Tibial artery (tissue), 4 donors: ENCODE measurements around the gene TADA3.
A peak's percentile ranks its signal among the peaks of the same experiment; 100 is the strongest.

Experiments
- DNase-seq, 2 donors: peaks; one replicate each; pipeline ENCODE4 v3.0.0-alpha.2; 2019
- H3K27ac ChIP-seq, 2 donors: fragments of 200-600 bp; sonication (generic) in 1 of 2; 1 replicate in 1 of 2; 2 replicates in 1 of 2; pipeline ENCODE4 v1.5.1; 2018 to 2019; ENCODE audit warnings: mild to moderate bottlenecking in 1 of 2
- H3K27me3 ChIP-seq, 2 donors: fragments of 200-600 bp; sonication (generic) in 1 of 2; one replicate each; pipeline versions ENCODE4 v1.5.1 to v1.6.0; 2016 to 2019
- H3K36me3 ChIP-seq, 3 donors: fragments of 200-600 bp; sonication (generic) in 2 of 3; one replicate each; pipeline ENCODE4 v1.5.1; 2016 to 2019; ENCODE audit warnings: mild to moderate bottlenecking in 2 of 3
- H3K4me1 ChIP-seq, 4 donors: fragments of 200-600 bp; sonication (generic) in 2 of 4; 1 replicate in 3 of 4; 2 replicates in 1 of 4; pipeline ENCODE4 v1.5.1; 2016 to 2019
- H3K4me3 ChIP-seq, 2 donors: fragments of 200-600 bp; sonication (generic) in 1 of 2; 1 replicate in 1 of 2; 2 replicates in 1 of 2; pipeline ENCODE4 v1.5.1; 2018 to 2019; ENCODE audit warnings: mild to moderate bottlenecking in 2 of 2
- H3K9me3 ChIP-seq, 3 donors: fragments of 200-600 bp; sonication (generic) in 1 of 3; one replicate each; pipeline ENCODE4 v1.5.1; 2016 to 2019
- intact Hi-C: fragments of 100-400 bp; cut with DNase I; formaldehyde crosslinking; loops from one replicate; pipeline ENCODE4 v1.15.0; 2023; ENCODE audit warnings: low total_unique reads
- TF ChIP-seq, protein P1 (sequence below), 2 experiments: fragments of 200-600 bp in 1 of 2; fragments of 450-650 bp in 1 of 2; IDR thresholded peaks; one replicate each; pipeline ENCODE4 v1.5.1; 2017 to 2019; ENCODE audit warnings: antibody characterized with exemption in 2 of 2, mild to moderate bottlenecking in 1 of 2, moderate library complexity in 1 of 2

The TADA3 gene

DNA sequence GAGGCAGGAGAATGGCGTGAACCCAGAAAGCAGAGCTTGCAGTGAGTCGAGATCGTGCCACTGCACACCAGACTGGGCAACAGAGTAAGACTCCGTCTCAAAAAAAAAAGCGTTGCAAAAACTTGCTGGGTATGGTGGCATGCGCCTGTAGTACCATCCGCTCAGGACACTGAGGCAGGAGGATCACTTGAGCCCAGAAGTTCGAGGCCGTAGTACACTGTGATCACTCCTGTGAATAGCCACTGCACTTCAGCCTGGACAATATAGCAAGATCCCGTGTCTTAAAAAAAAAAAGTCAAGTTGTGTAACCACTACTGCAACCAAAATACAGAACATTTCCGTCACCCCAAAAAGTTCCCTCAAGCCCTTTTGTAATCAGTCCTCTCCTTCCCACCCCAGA, 2.1 kb upstream of the TADA3 start:
- Histone ChIP-seq H3K4me3 (peak overlapping the region; percentile 68 to 95), H3K9me3 (no peaks in the 10 kb centered on the region), H3K27ac (no peak overlapping the region), H3K4me1 (peaks cover 0 to 44% (median 37%) of the 10 kb centered on the region in 4 donors), H3K36me3 (peaks cover 26 to 52% (median 33%) of the 10 kb centered on the region in 3 donors), H3K27me3 (no peaks in the 10 kb centered on the region)
- DNase-seq, result no peak
- TF ChIP-seq, protein P1, sequence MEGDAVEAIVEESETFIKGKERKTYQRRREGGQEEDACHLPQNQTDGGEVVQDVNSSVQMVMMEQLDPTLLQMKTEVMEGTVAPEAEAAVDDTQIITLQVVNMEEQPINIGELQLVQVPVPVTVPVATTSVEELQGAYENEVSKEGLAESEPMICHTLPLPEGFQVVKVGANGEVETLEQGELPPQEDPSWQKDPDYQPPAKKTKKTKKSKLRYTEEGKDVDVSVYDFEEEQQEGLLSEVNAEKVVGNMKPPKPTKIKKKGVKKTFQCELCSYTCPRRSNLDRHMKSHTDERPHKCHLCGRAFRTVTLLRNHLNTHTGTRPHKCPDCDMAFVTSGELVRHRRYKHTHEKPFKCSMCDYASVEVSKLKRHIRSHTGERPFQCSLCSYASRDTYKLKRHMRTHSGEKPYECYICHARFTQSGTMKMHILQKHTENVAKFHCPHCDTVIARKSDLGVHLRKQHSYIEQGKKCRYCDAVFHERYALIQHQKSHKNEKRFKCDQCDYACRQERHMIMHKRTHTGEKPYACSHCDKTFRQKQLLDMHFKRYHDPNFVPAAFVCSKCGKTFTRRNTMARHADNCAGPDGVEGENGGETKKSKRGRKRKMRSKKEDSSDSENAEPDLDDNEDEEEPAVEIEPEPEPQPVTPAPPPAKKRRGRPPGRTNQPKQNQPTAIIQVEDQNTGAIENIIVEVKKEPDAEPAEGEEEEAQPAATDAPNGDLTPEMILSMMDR (IDR thresholded peaks at IDR 0.05), result no peak
- intact Hi-C loops, result no loop called here

DNA sequence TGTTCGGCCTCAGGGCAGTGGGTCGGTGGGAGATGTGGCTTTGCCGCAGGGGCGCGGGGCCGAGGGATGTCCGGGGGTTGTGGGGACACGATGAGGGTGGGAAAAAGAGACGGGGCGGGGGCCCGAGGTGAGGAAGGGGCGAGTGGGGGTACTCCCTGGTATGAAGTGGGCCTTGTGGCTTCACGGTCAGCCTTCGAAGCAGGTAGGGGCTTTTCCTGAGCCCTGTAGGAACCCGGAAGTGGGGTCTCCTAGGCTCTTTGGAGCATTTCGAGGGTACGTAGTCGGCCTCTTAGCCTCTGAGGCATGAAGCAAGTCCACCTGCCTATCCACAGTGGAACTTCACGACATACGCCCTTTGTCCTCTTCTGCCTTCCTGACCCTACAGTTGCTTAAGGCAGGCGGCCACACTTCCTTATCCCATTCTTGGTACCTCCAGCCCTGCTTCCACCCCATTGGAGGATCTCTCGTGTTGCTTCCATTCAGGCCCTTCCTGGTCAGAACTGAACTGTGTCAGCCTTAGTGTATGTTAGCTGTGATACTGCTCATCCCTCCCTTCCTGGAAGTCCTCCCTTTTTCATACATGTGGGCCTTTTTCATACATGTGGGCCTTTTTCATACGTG, 998 bp upstream of the TADA3 start:
- Histone ChIP-seq H3K27me3 (no peaks in the 10 kb centered on the region), H3K36me3 (peaks cover 25 to 52% (median 33%) of the 10 kb centered on the region in 3 donors), H3K27ac (peak overlapping the region; percentile 94 to 97), H3K4me1 (peaks cover 0 to 44% (median 37%) of the 10 kb centered on the region in 4 donors), H3K9me3 (no peaks in the 10 kb centered on the region), H3K4me3 (peak overlapping the region; percentile 68 to 95)
- TF ChIP-seq, protein P1 (IDR thresholded peaks at IDR 0.05), result no peak
- intact Hi-C loops, result loop anchor here (2.0 kb wide), 1 partner anchor 22 kb away; no protein-coding TSS in a partner anchor
- DNase-seq, result peak in 1 of 2 donors; percentile 38

DNA sequence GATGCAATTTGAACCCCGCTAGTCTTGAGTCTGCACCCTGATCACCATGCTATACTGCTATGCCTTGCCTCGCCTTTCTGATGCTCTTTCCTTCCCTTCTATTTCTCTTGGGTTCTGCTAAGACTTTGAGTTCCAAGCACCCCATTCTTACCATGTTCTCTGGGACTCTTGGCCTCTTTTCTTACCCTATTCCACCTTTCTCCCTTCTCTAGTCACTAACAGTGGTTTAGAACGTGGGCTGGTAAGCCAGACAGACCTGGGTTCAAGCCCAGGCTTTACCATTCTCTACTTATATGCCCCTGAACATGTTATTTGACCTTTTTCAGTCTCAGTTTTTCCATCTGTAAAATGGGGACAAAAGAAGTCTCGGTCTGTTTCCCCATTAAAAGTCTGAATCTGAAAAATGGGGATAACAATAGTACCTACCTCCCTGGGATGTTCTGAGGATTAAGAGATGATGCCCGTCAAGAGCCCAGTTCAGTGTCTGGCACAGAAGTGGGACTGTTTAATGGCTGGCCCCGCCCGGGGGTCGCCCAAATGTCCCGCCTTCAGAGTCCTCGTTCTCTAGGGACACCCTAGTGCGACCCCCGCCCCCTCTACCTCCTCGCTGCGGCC, 376 bp downstream of the TADA3 start:
- Histone ChIP-seq H3K36me3 (peaks cover 20 to 53% (median 26%) of the 10 kb centered on the region in 3 donors), H3K4me1 (peaks cover 0 to 44% (median 37%) of the 10 kb centered on the region in 4 donors), H3K4me3 (peak overlapping the region; percentile 68 to 95), H3K27ac (peak overlapping the region; percentile 94 to 97), H3K9me3 (no peaks in the 10 kb centered on the region), H3K27me3 (no peaks in the 10 kb centered on the region)
- no peak for DNase-seq
- intact Hi-C loops, result loop anchor here (2.0 kb wide), 1 partner anchor 21 kb away; no protein-coding TSS in a partner anchor
- TF ChIP-seq, protein P1 (IDR thresholded peaks at IDR 0.05), result no peak

DNA sequence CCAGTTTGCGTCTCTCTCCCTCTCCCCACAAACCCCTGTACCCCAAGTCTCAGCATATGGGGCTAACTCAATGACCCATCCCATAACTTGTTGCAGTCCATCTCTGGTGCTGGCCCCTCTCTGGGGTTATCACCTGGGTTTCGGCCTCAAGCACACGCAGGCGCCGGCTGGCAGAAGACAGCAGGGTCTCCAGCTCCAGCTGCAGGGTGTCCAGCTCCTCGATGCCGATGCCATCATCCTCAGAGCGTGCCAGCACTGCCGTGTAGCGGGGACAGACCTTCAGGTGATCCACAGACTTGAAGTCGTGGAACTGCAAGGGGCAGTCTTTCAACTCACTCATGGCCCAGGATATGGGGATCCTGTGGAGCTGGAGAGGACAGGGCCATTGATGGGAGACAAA, 1.1 kb downstream of the TADA3 start:
- peaks cover 0 to 43% (median 37%) of the 10 kb centered on the region in 4 donors for H3K4me1 ChIP-seq
- H3K36me3 ChIP-seq, result peaks cover 20 to 58% (median 30%) of the 10 kb centered on the region in 3 donors
- intact Hi-C loops, result no loop called here
- H3K27ac ChIP-seq, result peak overlapping the region; percentile 94 to 97
- TF ChIP-seq, protein P1 (IDR thresholded peaks at IDR 0.05), result no peak
- H3K9me3 ChIP-seq, result no peaks in the 10 kb centered on the region
- DNase-seq, result no peak
- H3K27me3 ChIP-seq, result no peaks in the 10 kb centered on the region
- H3K4me3 ChIP-seq, result peak overlapping the region in 1 of 2 donors; percentile 68

DNA sequence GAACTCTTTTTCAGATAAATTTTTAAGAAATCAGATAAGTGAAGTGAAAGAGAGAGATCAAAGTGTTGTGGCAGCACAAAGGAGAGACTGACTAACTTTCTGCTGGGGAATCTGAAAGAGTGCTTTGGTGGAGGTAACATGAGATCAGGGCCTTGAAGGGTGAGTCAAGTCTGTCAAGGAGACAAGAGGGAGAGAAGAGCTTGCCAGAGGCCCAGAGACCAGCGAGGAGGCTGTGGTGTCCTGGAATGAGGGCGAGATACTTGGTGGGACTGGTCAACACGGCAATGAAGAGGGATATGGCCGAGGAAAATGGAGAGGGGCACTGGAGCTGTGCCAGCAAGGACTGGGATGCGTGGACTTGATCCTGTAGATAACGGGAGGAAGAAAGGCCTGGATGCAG, 4.6 kb downstream of the TADA3 start:
- peaks cover 48 to 82% (median 60%) of the 10 kb centered on the region in 3 donors for H3K36me3 ChIP-seq
- H3K4me3 ChIP-seq, result no peak overlapping the region
- no peaks in the 10 kb centered on the region for H3K27me3 ChIP-seq
- H3K27ac ChIP-seq, result no peak overlapping the region
- H3K4me1 ChIP-seq, result peaks cover 0 to 16% (median 14%) of the 10 kb centered on the region in 4 donors
- intact Hi-C loops, result no loop called here
- DNase-seq, result no peak
- TF ChIP-seq, protein P1 (IDR thresholded peaks at IDR 0.05), result no peak
- no peaks in the 10 kb centered on the region for H3K9me3 ChIP-seq
